Stimulated activated naive CD4-positive, alpha-beta T cell treated with Interleukin-2 at 50 U/mL for 16 hours (primary cell): ENCODE results near the gene HSPA12B.

Experiments
- DNase-seq: peaks from one replicate; lab custom pipeline; 2025; lab: John Stamatoyannopoulos, UW

The HSPA12B gene

GRCh38 chr20:3729811-3730540, 2.5 kb upstream of the HSPA12B start:
- DNase-seq = no peak

GRCh38 chr20:3730803-3731672, 1.4 kb upstream of the HSPA12B start:
- no peak for DNase-seq

- DNase-seq = no peak
These were observed 550 bp upstream of the HSPA12B start for GRCh38 chr20:3731944-3732326.

GRCh38 chr20:3733119-3733995, 872 bp downstream of the HSPA12B start:
- DNase-seq = no peak

GRCh38 chr20:3734111-3734843, 1.8 kb downstream of the HSPA12B start:
- no peak for DNase-seq

GRCh38 chr20:3735768-3736167, 3.3 kb downstream of the HSPA12B start:
- DNase-seq = no peak

GRCh38 chr20:3738111-3739053, 5.9 kb downstream of the HSPA12B start:
- no peak for DNase-seq

- DNase-seq = no peak
These were observed 6.8 kb downstream of the HSPA12B start for GRCh38 chr20:3739054-3739925.

GRCh38 chr20:3739926-3740451, 7.5 kb downstream of the HSPA12B start:
- no peak for DNase-seq

- DNase-seq = no peak
These were observed 8.3 kb downstream of the HSPA12B start for GRCh38 chr20:3740615-3741301.

- no peak for DNase-seq
These were observed 9.5 kb downstream of the HSPA12B start for GRCh38 chr20:3741836-3742458.

GRCh38 chr20:3743251-3743650, 10.8 kb downstream of the HSPA12B start:
- no peak for DNase-seq

- no peak for DNase-seq
These were observed 11.6 kb downstream of the HSPA12B start for GRCh38 chr20:3744037-3744436.

GRCh38 chr20:3744806-3745685, 12.6 kb downstream of the HSPA12B start:
- DNase-seq = peak; percentile 74

GRCh38 chr20:3745686-3746173, 13.2 kb downstream of the HSPA12B start:
- DNase-seq = no peak

- no peak for DNase-seq
These were observed 15.0 kb downstream of the HSPA12B start for GRCh38 chr20:3747471-3747870.

- no peak for DNase-seq
These were observed 15.6 kb downstream of the HSPA12B start for GRCh38 chr20:3748073-3748472.
